Right lobe of liver (tissue), 4 donors: Measurements from ENCODE around the gene ZMIZ1.

Source experiments
- POLR2A ChIP-seq: fragments of 450-650 bp; IDR thresholded peaks from one replicate; pipeline ENCODE4 v1.6.1; 2017; ENCODE audit warnings: antibody characterized with exemption, mild to moderate bottlenecking
- TF ChIP-seq, protein P1 (sequence below), 4 donors: fragments of 200-600 bp in 3 of 4; fragments of 450-650 bp in 1 of 4; IDR thresholded peaks; one replicate each; pipeline versions ENCODE4 v1.5.1 to v1.8.0; 2016 to 2022; ENCODE audit warnings: antibody characterized with exemption in 4 of 4, mild to moderate bottlenecking in 2 of 4
- donor health status: DM: no; HTN: no; CAD: no.
- donor health status: DM: no; HTN: no; CAD: no.
- donor health status: DM: no; HTN: yes; CAD: no.

DNA sequence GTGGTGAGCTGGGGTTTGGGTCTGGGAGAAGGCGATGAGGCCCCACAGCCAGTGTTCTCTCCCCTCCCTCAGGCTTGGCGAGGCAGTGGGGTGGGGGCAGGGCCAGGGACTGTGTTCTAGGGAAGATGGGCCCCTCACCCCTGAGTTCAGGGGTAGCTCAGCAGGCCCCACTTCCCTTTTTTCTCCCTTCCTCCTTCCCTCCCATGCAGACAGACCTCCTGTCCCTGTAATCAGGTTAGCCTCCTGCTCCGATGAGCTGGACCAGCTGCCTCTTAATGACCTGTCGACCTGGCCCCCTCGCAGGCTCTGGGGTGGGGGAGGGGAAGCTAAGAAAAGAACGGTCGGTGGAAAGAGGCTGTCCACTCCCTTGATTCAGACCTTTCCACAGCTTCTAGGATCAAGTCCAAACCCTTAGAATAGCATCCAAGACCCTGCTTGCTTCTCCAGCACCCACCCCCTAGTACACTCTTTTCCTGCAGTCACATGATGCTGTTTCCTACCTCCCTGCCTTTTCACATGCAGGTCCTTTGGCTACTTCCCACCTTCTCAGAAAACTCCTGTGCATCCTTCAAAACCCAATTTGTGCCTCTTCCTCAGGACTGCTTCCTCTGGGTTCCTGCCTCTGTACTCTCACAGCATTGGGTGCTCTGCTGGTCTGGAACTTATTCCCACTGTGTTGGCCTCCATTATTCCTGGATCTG is 64.1 kb downstream of the ZMIZ1 start:
- TF ChIP-seq, protein P1, sequence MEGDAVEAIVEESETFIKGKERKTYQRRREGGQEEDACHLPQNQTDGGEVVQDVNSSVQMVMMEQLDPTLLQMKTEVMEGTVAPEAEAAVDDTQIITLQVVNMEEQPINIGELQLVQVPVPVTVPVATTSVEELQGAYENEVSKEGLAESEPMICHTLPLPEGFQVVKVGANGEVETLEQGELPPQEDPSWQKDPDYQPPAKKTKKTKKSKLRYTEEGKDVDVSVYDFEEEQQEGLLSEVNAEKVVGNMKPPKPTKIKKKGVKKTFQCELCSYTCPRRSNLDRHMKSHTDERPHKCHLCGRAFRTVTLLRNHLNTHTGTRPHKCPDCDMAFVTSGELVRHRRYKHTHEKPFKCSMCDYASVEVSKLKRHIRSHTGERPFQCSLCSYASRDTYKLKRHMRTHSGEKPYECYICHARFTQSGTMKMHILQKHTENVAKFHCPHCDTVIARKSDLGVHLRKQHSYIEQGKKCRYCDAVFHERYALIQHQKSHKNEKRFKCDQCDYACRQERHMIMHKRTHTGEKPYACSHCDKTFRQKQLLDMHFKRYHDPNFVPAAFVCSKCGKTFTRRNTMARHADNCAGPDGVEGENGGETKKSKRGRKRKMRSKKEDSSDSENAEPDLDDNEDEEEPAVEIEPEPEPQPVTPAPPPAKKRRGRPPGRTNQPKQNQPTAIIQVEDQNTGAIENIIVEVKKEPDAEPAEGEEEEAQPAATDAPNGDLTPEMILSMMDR (IDR thresholded peaks at IDR 0.05): no peak
- TF ChIP-seq POLR2A: no peak
